WTC11 (cell line): ENCODE measurements around the gene FADS6. TPM values are rescaled to one million over a fixed set of nuclear protein-coding genes. Genes with fewer than 3 reads are reported as not detected.

ENCODE experiments used
- ATAC-seq: fragments of 200-7000 bp; cut with Tn5 transposase; 2 replicates; pipeline ENCODE4 v1.10.0; 2021; ENCODE audit warnings: mild to moderate bottlenecking, moderate library complexity
- CTCF ChIA-PET: fragments of 300-600 bp; sonication (Branson Sonifier 250); formaldehyde crosslinking; loops from one replicate; lab custom pipeline; 2021; ENCODE audit warnings: antibody characterized with exemption; lab: Charles Lee
- POLR2A ChIA-PET: fragments of 350-600 bp; sonication (Branson Sonifier 250); formaldehyde crosslinking; loops from one replicate; lab custom pipeline; 2021; ENCODE audit warnings: antibody characterized with exemption; lab: Charles Lee
- DNase-seq: peaks from one replicate; pipeline ENCODE4 v3.0.0; 2021; ENCODE audit warnings: low spot score
- H3K27ac Mint-ChIP-seq: 2 replicates; pipeline ENCODE4 v1.8.0; 2021; ENCODE audit warnings: mixed read lengths
- H3K27me3 Mint-ChIP-seq: 2 replicates; pipeline ENCODE4 v1.8.0; 2021; ENCODE audit warnings: low read depth, mild to moderate bottlenecking, moderate library complexity, mixed read lengths
- H3K36me3 Mint-ChIP-seq: 2 replicates; pipeline ENCODE4 v1.8.0; 2021; ENCODE audit warnings: mixed read lengths
- H3K4me1 Mint-ChIP-seq: 2 replicates; pipeline ENCODE4 v1.8.0; 2022; ENCODE audit warnings: mixed read lengths
- H3K4me3 Mint-ChIP-seq: 2 replicates; pipeline ENCODE4 v1.8.0; 2021; ENCODE audit warnings: mild to moderate bottlenecking, moderate library complexity, mixed read lengths
- H3K9me3 Mint-ChIP-seq: 2 replicates; pipeline ENCODE4 v1.8.0; 2021; ENCODE audit warnings: mixed read lengths
- ATF1 ChIP-seq: sonication (generic); formaldehyde crosslinking; IDR thresholded peaks from 2 replicates; pipeline ENCODE4 v1.8.1; 2023; ENCODE audit warnings: mild to moderate bottlenecking, moderate library complexity, missing genetic modification reagents
- ATF2 ChIP-seq: sonication (generic); formaldehyde crosslinking; IDR thresholded peaks from 2 replicates; pipeline ENCODE4 v1.8.1; 2022; ENCODE audit warnings: low read depth, missing genetic modification reagents, borderline replicate concordance
- CDX4 ChIP-seq: fragments of 250-450 bp; sonication (Bioruptor Pico); IDR thresholded peaks from 2 replicates; pipeline ENCODE4 v1.9.0; 2021; ENCODE audit warnings: moderate library complexity, mild to moderate bottlenecking, inconsistent platforms, borderline replicate concordance
- CREM ChIP-seq: sonication (generic); formaldehyde crosslinking; IDR thresholded peaks from 2 replicates; pipeline ENCODE4 v1.8.1; 2022; ENCODE audit warnings: mild to moderate bottlenecking, missing genetic modification reagents, moderate library complexity
- ESRRA ChIP-seq: sonication (generic); formaldehyde crosslinking; IDR thresholded peaks from 2 replicates; pipeline ENCODE4 v1.8.1; 2022; ENCODE audit warnings: mild to moderate bottlenecking, missing genetic modification reagents, borderline replicate concordance
- FOXP1 ChIP-seq: sonication (generic); formaldehyde crosslinking; IDR thresholded peaks from 2 replicates; pipeline ENCODE4 v1.8.0; 2022; ENCODE audit warnings: missing genetic modification reagents, mild to moderate bottlenecking, moderate library complexity, borderline replicate concordance
- GRHL2 ChIP-seq: fragments of 250-450 bp; sonication (Bioruptor Pico); IDR thresholded peaks from 2 replicates; pipeline ENCODE4 v1.8.0; 2022; ENCODE audit warnings: mild to moderate bottlenecking, moderate library complexity; ENCODE audit not compliant: insufficient replicate concordance, severe bottlenecking
- JUN ChIP-seq: sonication (generic); formaldehyde crosslinking; IDR thresholded peaks from 2 replicates; pipeline ENCODE4 v1.8.0; 2023; ENCODE audit warnings: mild to moderate bottlenecking, missing genetic modification reagents
- NFATC4 ChIP-seq: fragments of 250-450 bp; sonication (Bioruptor Pico); IDR thresholded peaks from 2 replicates; pipeline ENCODE4 v1.9.0; 2021; ENCODE audit warnings: mild to moderate bottlenecking
- NR2C2 ChIP-seq: sonication (generic); formaldehyde crosslinking; IDR thresholded peaks from 2 replicates; pipeline ENCODE4 v1.8.0; 2022; ENCODE audit warnings: mild to moderate bottlenecking, missing genetic modification reagents
- PREB ChIP-seq: sonication (generic); formaldehyde crosslinking; IDR thresholded peaks from 2 replicates; pipeline ENCODE4 v1.8.1; 2022; ENCODE audit warnings: mild to moderate bottlenecking, missing genetic modification reagents, moderate library complexity, borderline replicate concordance
- SOX15 ChIP-seq: fragments of 250-450 bp; sonication (Bioruptor Pico); IDR thresholded peaks from 2 replicates; pipeline ENCODE4 v1.9.0; 2021; ENCODE audit warnings: mild to moderate bottlenecking
- ZNF219 ChIP-seq: sonication (generic); formaldehyde crosslinking; IDR thresholded peaks from 2 replicates; pipeline ENCODE4 v1.8.0; 2023; ENCODE audit warnings: missing genetic modification reagents, mild to moderate bottlenecking, borderline replicate concordance
- ZNF671 ChIP-seq: fragments of 250-450 bp; sonication (Bioruptor Pico); IDR thresholded peaks from 2 replicates; pipeline ENCODE4 v1.8.0; 2021; ENCODE audit warnings: mild to moderate bottlenecking
- total RNA-seq: library from RNA; stranded (reverse); gene quantifications from 3 replicates; pipeline ENCODE4 v1.2.3, GENCODE V29; 2021
- TF ChIP-seq, protein P1 (sequence below): sonication (generic); formaldehyde crosslinking; IDR thresholded peaks from 2 replicates; pipeline ENCODE4 v1.8.0; 2022; ENCODE audit warnings: missing genetic modification reagents
- TF ChIP-seq, protein P2 (sequence below): fragments of 200-600 bp; IDR thresholded peaks from 2 replicates; pipeline ENCODE4 v1.8.0; 2022; ENCODE audit warnings: antibody characterized with exemption

Gene FADS6
- total RNA-seq, 1 experiment from 2014 or later, result 1.2 TPM

DNA sequence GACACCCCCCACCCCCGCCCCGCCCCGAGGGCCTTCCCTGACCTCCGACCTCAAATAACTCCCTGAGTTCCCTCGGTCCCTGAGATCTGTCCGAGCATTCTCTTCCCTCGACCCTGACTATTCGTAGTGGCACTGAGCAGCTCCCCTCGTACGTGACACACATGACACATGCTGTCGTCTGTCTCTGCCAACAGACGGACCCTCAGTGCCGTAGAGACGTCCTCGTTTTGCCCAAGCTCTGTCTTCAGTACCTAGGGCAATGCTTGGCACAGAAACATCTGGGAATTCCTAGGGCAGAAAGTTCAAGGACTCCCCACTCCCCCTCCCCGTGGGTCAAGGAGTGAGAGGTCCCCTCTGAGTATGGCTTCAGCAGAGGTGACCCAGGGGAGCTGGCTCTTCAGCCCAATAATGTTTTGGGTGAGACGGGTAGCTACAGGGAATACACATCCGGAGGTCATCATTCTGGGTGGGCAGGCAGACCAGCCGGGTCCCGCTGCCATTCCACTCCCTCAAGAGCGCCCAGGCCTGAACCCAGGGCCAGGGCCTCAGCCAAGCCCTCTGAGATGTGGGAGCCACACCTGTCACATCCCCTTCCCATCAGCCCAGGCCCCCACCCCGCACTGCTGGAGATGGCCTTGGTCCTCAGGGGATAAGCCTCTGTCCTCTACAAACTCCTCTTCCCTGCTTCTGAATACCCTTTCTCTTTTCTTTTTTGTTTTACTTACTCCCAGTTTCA lies 671 bp upstream of the FADS6 start:
- H3K4me3 Mint-ChIP-seq, result peak overlapping the region; percentile 78
- no peak for ATAC-seq
- POLR2A ChIA-PET, result no interaction called here

More for the DNA sequence above, 671 bp upstream of the FADS6 start:
- Mint-ChIP-seq H3K4me1 (peaks cover 6% of the 10 kb centered on the region; the same call in 1 of the 2 replicates), H3K27me3 (peaks cover 70% of the 10 kb centered on the region), H3K9me3 (no peaks in the 10 kb centered on the region), H3K27ac (no peak overlapping the region), H3K36me3 (no peaks in the 10 kb centered on the region)
- CTCF ChIA-PET, result interaction anchor here (0.6 to 1.8 kb wide), 10 partner anchors 21 to 173 kb away, joined by 3 to 12 read pairs (median 4); partner anchors contain the start of genes FDXR and HID1
- no peak for DNase-seq
- TF ChIP-seq ESRRA (CRISPR knock-in tag) (no peak), ZNF671 (CRISPR knock-in tag) (no peak), SOX15 (CRISPR knock-in tag) (no peak), ATF2 (CRISPR knock-in tag) (no peak), NFATC4 (CRISPR knock-in tag) (no peak), ZNF219 (CRISPR knock-in tag) (no peak), JUN (no peak), CREM (CRISPR knock-in tag) (no peak), FOXP1 (CRISPR knock-in tag) (no peak), CDX4 (CRISPR knock-in tag) (no peak), GRHL2 (CRISPR knock-in tag) (no peak), ATF1 (no peak), NR2C2 (CRISPR knock-in tag) (no peak), PREB (CRISPR knock-in tag) (no peak)
- TF ChIP-seq, protein P1, sequence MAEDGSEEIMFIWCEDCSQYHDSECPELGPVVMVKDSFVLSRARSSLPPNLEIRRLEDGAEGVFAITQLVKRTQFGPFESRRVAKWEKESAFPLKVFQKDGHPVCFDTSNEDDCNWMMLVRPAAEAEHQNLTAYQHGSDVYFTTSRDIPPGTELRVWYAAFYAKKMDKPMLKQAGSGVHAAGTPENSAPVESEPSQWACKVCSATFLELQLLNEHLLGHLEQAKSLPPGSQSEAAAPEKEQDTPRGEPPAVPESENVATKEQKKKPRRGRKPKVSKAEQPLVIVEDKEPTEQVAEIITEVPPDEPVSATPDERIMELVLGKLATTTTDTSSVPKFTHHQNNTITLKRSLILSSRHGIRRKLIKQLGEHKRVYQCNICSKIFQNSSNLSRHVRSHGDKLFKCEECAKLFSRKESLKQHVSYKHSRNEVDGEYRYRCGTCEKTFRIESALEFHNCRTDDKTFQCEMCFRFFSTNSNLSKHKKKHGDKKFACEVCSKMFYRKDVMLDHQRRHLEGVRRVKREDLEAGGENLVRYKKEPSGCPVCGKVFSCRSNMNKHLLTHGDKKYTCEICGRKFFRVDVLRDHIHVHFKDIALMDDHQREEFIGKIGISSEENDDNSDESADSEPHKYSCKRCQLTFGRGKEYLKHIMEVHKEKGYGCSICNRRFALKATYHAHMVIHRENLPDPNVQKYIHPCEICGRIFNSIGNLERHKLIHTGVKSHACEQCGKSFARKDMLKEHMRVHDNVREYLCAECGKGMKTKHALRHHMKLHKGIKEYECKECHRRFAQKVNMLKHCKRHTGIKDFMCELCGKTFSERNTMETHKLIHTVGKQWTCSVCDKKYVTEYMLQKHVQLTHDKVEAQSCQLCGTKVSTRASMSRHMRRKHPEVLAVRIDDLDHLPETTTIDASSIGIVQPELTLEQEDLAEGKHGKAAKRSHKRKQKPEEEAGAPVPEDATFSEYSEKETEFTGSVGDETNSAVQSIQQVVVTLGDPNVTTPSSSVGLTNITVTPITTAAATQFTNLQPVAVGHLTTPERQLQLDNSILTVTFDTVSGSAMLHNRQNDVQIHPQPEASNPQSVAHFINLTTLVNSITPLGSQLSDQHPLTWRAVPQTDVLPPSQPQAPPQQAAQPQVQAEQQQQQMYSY (CRISPR knock-in tag), result no peak
- TF ChIP-seq, protein P2, sequence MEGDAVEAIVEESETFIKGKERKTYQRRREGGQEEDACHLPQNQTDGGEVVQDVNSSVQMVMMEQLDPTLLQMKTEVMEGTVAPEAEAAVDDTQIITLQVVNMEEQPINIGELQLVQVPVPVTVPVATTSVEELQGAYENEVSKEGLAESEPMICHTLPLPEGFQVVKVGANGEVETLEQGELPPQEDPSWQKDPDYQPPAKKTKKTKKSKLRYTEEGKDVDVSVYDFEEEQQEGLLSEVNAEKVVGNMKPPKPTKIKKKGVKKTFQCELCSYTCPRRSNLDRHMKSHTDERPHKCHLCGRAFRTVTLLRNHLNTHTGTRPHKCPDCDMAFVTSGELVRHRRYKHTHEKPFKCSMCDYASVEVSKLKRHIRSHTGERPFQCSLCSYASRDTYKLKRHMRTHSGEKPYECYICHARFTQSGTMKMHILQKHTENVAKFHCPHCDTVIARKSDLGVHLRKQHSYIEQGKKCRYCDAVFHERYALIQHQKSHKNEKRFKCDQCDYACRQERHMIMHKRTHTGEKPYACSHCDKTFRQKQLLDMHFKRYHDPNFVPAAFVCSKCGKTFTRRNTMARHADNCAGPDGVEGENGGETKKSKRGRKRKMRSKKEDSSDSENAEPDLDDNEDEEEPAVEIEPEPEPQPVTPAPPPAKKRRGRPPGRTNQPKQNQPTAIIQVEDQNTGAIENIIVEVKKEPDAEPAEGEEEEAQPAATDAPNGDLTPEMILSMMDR, result no peak
